SK-N-SH (cell line): ENCODE data around the gene APH1B.

ENCODE experiments used
- EP300 ChIP-seq, 2 experiments: IDR thresholded peaks; 2 replicates each; pipeline versions ENCODE4 v1.4.0 to v1.6.1; 2012; ENCODE audit warnings: borderline replicate concordance in 1 of 2, low read depth in 1 of 2, low read length in 1 of 2
- EZH2phosphoT487 ChIP-seq: fragments of 200-600 bp; sonication (generic); IDR thresholded peaks from 2 replicates; pipeline ENCODE4 v1.6.1; 2017; ENCODE audit warnings: low read depth, mixed run types, mild to moderate bottlenecking, antibody characterized with exemption, moderate library complexity, borderline replicate concordance
- FOSL2 ChIP-seq: IDR thresholded peaks from 2 replicates; pipeline ENCODE4 v1.4.0; 2012; ENCODE audit warnings: low read depth, mild to moderate bottlenecking, moderate library complexity, borderline replicate concordance
- FOXM1 ChIP-seq: IDR thresholded peaks from 2 replicates; pipeline ENCODE4 v1.4.0; 2012; ENCODE audit warnings: low read depth, mild to moderate bottlenecking
- MXI1 ChIP-seq: IDR thresholded peaks from 2 replicates; pipeline ENCODE4 v1.6.1; 2012; ENCODE audit warnings: mild to moderate bottlenecking, low read depth, low read length, improper control_type of control experiment
- POLR2AphosphoS5 ChIP-seq: IDR thresholded peaks from 2 replicates; pipeline ENCODE4 v1.6.1; 2012; ENCODE audit warnings: low read depth, low read length
- RFX5 ChIP-seq: IDR thresholded peaks from 2 replicates; pipeline ENCODE4 v1.6.1; 2012; ENCODE audit warnings: mild to moderate bottlenecking, improper control_type of control experiment, low read length
- TAF1 ChIP-seq: IDR thresholded peaks from 2 replicates; pipeline ENCODE4 v1.6.1; 2012; ENCODE audit warnings: low read depth, mild to moderate bottlenecking, low read length, moderate library complexity, borderline replicate concordance
- TCF12 ChIP-seq: IDR thresholded peaks from 2 replicates; pipeline ENCODE4 v1.4.0; 2012
- TF ChIP-seq, protein P1 (sequence below): IDR thresholded peaks from 2 replicates; pipeline ENCODE4 v1.6.1; 2012; ENCODE audit warnings: mild to moderate bottlenecking, low read depth, low read length, moderate library complexity
- TF ChIP-seq, protein P2 (sequence below): fragments of 200-600 bp; sonication (generic); IDR thresholded peaks from 2 replicates; pipeline ENCODE4 v1.6.1; 2017; ENCODE audit warnings: antibody characterized with exemption, mild to moderate bottlenecking, moderate library complexity
- TF ChIP-seq, protein P3 (sequence below): IDR thresholded peaks from 2 replicates; pipeline ENCODE4 v1.4.0; 2012; ENCODE audit warnings: low read depth, borderline replicate concordance

DNA sequence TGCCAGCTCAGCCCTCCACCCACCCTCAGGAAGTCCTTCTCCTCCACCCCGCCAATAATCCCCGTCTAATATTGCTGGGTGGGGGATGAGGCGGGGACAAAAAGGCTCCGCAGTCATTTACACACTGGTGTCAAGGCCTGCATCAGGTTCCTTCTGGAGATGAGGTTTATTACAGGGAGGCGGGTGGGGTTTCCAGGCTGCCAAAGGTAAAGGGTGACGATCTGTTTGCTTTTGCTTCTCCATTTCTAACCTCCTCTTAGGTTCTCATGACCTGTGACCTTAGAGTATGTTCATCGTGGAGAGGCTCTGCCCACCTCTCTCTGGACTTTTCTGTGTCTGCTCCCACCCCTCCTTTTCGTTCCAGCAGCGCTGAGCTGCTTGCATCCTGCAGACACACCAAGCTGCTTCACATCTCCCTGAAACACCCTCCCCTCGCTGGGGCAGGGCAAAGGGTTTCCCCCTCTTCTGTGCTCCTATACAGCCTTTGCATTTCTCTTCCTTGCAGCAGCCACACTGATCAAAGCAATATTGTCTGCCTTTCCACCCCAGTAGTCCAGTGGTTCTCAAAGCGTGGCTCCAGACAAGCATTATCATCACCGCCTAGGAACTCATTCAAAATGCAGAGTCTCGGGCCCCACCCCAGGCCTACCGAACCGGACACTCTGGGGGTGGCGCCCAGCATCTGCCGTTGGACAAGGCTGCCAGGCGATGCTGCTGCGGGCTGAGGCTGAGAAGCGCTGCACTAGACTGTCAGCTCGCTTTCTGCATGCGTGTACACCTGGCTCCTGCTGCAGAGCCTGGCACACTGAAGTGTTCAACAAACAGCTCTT lies 77.6 kb downstream of the APH1B start:
- no peak for TF ChIP-seq FOSL2
- TF ChIP-seq TAF1, result no peak
- no peak for TF ChIP-seq TCF12
- no peak for TF ChIP-seq POLR2AphosphoS5
- TF ChIP-seq FOXM1, result no peak
- TF ChIP-seq, protein P1, sequence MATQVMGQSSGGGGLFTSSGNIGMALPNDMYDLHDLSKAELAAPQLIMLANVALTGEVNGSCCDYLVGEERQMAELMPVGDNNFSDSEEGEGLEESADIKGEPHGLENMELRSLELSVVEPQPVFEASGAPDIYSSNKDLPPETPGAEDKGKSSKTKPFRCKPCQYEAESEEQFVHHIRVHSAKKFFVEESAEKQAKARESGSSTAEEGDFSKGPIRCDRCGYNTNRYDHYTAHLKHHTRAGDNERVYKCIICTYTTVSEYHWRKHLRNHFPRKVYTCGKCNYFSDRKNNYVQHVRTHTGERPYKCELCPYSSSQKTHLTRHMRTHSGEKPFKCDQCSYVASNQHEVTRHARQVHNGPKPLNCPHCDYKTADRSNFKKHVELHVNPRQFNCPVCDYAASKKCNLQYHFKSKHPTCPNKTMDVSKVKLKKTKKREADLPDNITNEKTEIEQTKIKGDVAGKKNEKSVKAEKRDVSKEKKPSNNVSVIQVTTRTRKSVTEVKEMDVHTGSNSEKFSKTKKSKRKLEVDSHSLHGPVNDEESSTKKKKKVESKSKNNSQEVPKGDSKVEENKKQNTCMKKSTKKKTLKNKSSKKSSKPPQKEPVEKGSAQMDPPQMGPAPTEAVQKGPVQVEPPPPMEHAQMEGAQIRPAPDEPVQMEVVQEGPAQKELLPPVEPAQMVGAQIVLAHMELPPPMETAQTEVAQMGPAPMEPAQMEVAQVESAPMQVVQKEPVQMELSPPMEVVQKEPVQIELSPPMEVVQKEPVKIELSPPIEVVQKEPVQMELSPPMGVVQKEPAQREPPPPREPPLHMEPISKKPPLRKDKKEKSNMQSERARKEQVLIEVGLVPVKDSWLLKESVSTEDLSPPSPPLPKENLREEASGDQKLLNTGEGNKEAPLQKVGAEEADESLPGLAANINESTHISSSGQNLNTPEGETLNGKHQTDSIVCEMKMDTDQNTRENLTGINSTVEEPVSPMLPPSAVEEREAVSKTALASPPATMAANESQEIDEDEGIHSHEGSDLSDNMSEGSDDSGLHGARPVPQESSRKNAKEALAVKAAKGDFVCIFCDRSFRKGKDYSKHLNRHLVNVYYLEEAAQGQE, result no peak
- TF ChIP-seq MXI1, result no peak
- TF ChIP-seq, protein P2, sequence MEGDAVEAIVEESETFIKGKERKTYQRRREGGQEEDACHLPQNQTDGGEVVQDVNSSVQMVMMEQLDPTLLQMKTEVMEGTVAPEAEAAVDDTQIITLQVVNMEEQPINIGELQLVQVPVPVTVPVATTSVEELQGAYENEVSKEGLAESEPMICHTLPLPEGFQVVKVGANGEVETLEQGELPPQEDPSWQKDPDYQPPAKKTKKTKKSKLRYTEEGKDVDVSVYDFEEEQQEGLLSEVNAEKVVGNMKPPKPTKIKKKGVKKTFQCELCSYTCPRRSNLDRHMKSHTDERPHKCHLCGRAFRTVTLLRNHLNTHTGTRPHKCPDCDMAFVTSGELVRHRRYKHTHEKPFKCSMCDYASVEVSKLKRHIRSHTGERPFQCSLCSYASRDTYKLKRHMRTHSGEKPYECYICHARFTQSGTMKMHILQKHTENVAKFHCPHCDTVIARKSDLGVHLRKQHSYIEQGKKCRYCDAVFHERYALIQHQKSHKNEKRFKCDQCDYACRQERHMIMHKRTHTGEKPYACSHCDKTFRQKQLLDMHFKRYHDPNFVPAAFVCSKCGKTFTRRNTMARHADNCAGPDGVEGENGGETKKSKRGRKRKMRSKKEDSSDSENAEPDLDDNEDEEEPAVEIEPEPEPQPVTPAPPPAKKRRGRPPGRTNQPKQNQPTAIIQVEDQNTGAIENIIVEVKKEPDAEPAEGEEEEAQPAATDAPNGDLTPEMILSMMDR, result no peak
- no peak for TF ChIP-seq EP300 (IDR thresholded peaks at IDR 0.05; ENCODE audit: borderline replicate concordance in 1 of 2, low read depth in 1 of 2, low read length in 1 of 2)
- TF ChIP-seq RFX5, result no peak
- TF ChIP-seq, protein P3, sequence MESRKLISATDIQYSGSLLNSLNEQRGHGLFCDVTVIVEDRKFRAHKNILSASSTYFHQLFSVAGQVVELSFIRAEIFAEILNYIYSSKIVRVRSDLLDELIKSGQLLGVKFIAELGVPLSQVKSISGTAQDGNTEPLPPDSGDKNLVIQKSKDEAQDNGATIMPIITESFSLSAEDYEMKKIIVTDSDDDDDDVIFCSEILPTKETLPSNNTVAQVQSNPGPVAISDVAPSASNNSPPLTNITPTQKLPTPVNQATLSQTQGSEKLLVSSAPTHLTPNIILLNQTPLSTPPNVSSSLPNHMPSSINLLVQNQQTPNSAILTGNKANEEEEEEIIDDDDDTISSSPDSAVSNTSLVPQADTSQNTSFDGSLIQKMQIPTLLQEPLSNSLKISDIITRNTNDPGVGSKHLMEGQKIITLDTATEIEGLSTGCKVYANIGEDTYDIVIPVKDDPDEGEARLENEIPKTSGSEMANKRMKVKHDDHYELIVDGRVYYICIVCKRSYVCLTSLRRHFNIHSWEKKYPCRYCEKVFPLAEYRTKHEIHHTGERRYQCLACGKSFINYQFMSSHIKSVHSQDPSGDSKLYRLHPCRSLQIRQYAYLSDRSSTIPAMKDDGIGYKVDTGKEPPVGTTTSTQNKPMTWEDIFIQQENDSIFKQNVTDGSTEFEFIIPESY, result no peak
- TF ChIP-seq EZH2phosphoT487, result no peak
